Eye (tissue), 1 donor: ENCODE data around the gene RHBG.
"Not testable (repeated sequence)": the region's sequence is repeated elsewhere in the genome, so short reads cannot be mapped to it uniquely, and the experiment has no call there.

Source experiments
- DNase-seq: peaks from one replicate; pipeline ENCODE4 v3.0.0-alpha.2; 2015

Gene RHBG

GRCh38 chr1:156365754-156366153 is 3.3 kb upstream of the RHBG start:
- no peak for DNase-seq

- no peak for DNase-seq
Observed at GRCh38 chr1:156366378-156367166, 2.4 kb upstream of the RHBG start.

- no peak for DNase-seq
Observed at GRCh38 chr1:156367383-156368156, 1.4 kb upstream of the RHBG start.

DNA sequence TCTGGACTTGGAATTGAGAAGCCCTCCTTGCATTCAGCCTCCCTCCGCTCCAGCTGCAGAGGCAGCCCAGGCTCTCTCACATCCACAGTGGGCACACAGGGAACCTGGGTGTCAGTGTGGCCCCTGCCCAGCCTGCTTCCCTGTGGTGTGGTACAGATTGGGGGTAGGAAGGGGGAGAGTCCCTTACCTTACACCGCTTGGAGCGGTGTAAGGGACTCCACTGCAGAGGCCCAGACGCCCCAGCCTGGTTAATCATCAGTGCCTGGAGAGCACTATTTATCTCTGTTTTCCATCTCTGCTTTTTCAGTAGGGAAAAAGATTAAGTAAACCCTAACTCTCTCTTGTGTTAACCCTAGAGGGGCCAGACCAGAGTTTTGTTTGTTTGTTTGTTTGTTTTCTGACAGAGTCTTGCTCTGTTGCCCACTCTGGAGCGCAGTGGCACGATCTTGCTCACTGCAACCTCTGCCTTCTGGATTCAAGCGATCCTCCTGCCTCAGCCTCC is 803 bp upstream of the RHBG start:
- no peak for DNase-seq

- DNase-seq = not testable (repeated sequence)
Observed at GRCh38 chr1:156369685-156370286, 775 bp downstream of the RHBG start.

GRCh38 chr1:156371553-156372264 is 2.7 kb downstream of the RHBG start:
- DNase-seq = no peak

DNA sequence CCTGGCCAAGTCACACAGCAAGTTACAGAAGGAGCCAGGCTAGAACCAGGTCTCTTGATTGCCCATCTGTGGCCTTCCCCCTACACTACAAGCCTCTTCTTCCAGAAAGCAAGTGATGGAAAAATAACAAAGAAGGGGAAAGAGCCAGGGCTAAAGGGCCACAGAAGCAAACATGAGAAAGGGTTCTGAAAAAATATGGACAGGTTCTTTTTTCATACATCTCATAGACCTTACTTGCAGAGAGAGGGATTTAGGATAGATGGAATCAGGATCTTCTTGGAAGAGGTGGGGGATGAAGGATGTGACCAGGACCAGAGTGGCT is 3.2 kb downstream of the RHBG start:
- no peak for DNase-seq

DNA sequence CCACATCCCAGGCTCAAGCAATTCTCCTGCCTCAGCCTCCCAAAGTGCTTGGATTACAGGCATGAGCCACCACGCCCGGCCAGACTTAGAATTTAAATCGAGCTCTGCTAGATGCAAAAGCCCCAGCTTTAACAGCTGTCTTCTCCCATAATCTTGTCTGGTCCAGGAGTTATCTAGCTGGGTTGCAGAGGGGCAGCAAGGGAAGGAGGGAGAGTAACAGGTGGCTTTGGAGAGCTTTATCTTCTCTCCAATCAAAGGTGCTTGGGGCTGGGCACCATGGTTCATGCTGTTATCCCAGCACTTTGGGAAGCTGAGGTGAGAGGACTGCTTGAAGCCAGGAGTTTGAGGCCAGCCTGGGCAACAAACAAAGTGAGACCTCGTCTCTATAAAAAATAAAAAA is 3.9 kb downstream of the RHBG start:
- DNase-seq = no peak

- DNase-seq = no peak
Observed at GRCh38 chr1:156373546-156373945, 4.5 kb downstream of the RHBG start.

GRCh38 chr1:156376146-156376545 is 7.1 kb downstream of the RHBG start:
- DNase-seq = no peak

DNA sequence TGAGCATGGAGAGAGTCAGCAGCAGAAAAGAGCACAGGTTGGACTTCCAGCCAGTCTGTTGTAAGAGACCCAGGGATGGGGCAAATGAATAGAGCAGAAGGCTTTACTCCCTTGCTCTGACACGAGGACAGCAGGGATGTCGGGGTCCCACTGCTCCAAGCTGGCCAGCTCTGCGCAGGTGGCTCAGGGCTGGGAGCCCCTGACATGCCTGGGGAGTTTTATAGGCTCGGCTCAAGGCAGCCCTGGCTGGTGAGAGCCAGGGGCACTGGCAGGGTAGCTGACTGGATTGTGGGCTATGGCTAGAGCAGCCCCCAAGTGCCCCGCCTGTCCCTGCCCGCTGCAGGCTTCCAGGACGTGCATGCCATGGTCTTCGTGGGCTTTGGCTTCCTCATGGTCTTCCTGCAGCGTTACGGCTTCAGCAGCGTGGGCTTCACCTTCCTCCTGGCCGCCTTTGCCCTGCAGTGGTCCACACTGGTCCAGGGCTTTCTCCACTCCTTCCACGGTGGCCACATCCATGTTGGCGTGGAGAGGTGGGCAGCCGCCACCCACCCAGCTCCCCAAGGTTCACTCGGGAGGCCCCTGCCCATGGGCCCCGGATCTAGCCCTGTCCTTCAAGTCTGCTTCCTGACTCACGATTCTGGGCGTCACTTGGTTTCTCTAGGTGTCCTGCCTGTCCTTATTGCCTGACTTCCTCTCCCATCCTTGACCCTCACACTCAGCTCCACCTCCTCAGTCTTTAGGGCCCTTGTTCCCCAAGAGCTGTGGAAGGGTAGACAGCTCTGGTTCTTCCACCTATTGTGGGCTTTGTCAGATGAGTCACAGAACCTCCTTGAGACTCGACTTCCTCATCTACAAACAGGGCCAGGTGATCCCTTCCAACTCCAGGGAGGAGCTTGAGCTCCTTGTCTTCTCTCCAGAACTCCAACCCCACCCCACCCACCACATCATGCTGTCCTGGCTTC is 8.2 kb downstream of the RHBG start:
- no peak for DNase-seq

- no peak for DNase-seq
Observed at GRCh38 chr1:156378557-156378956, 9.5 kb downstream of the RHBG start.

DNA sequence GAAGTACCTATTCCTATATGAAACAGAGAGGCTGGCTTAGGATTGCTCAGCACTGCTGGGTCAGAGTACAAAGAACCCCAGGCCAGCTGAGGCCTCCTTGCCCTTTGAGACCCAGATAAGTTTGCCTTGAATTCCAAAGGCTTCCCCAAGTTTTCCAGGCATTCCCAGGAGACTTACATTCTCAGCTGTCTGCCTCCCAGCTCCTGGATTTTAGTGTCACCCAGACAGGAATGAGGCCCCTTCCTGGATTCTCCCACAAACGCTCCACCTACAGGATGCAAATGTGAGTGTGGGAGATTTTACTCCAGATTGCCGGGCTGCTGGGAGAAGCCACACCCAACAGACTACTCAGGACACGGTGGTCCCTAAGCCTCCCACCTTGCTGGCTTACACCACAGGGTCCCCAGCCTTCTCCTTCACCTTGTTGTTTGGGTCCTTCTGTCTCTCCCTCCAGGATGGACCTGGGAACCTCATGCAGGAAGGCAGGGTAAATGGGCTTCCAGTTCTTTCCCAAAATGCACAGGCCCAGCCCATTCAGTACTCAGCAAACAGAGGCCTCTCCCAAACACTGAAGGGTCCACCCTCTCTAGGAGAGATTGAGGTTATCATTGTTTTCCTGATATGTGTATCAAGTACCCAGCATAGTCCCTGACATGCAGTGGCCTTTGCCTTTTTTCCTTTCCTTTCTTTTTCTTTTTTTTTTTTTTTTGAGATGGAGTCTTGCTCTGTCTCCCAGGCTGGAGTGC is 10.6 kb downstream of the RHBG start:
- DNase-seq = no peak

- no peak for DNase-seq
Observed at GRCh38 chr1:156382561-156382960, 13.6 kb downstream of the RHBG start.

DNA sequence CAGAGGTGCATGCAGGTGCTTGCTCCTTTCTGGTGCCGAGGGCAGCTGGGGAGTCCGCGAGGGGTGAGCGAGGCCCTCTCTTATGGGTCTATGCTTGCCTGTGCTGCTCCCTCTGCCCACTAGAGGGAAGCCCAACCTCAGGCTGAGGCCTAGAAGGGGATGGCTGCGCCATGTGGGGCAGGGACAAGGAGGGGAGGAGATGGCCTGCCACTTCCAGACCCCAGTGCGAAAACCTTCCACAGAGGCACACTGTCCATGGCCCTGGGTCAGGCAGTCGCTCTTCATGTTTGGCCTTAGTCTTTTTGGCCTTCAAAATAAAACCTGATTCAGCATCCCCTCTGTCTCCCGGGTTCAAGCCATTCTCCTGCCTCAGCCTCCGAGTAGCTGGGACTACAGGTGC is 14.0 kb downstream of the RHBG start:
- DNase-seq = peak; percentile 84

- no peak for DNase-seq
Observed at GRCh38 chr1:156384007-156384406, 15.0 kb downstream of the RHBG start.

DNA sequence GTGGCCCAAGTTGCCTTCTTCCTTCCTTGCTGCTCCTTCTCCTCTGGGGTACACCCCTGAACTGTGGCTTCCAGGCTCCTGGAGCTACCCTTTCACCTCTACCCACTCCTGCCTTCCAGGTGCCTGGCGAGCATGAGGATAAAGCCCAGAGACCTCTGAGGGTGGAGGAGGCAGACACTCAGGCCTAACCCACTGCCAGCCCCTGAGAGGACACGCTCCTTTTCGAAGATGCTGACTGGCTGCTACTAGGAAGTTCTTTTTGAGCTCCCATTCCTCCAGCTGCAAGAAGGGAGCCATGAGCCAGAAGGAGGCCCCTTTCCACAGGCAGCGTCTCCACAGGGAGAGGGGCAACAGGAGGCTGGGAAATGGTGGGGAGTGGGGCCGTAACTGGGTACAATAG is 15.6 kb downstream of the RHBG start:
- no peak for DNase-seq

DNA sequence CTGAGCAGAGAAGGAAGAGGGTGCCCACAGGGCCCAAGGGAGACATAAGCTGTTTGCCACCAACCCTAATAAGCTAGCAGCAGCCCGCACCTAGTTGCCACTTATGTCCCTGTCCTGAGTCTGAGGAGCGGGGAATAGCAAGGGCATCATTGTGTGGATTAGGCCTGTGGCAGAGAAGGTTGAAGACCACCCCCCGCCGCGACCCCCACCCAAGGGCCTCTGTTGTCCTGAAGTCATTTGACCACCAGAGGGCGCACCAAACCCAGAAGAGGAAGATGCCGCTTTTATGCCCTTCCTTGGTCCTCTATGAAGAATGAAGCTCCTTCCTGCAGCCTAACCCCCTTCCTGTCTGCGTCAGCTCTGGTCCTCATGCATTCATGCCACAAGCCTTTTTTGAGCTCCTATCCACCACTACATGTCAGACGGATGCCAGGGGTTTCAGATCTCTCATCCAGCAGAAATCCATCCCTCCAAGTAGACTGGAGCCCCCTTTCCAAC is 16.6 kb downstream of the RHBG start:
- peak; percentile 90 for DNase-seq

- no peak for DNase-seq
Observed at GRCh38 chr1:156386134-156386901, 17.3 kb downstream of the RHBG start.
